Karpas-422 (cell line): ENCODE data around the gene SIX3. TPM values are rescaled to one million over a fixed set of nuclear protein-coding genes. Genes with fewer than 3 reads are reported as not detected.

Experiments
- DNase-seq: peaks from one replicate; pipeline ENCODE4 v3.0.0-alpha.2; 2015
- H2AFZ ChIP-seq: fragments of 200-600 bp; sonication (generic); 2 replicates; pipeline ENCODE4 v1.6.1; 2014; ENCODE audit warnings: antibody characterized with exemption, low read length, mixed read lengths
- H3K27ac ChIP-seq: fragments of 200-600 bp; sonication (generic); 2 replicates; pipeline ENCODE4 v1.5.1; 2014; ENCODE audit warnings: mild to moderate bottlenecking, low read length, moderate library complexity
- H3K27me3 ChIP-seq: fragments of 200-600 bp; sonication (generic); 2 replicates; pipeline ENCODE4 v1.6.1; 2014; ENCODE audit warnings: low read length, mixed read lengths
- H3K36me3 ChIP-seq: fragments of 200-600 bp; sonication (generic); 2 replicates; pipeline ENCODE4 v1.6.1; 2014; ENCODE audit warnings: low read length, mixed read lengths; ENCODE audit not compliant: insufficient read depth
- H3K4me1 ChIP-seq: fragments of 200-600 bp; sonication (generic); 2 replicates; pipeline ENCODE4 v1.6.1; 2014; ENCODE audit warnings: mild to moderate bottlenecking, low read length, mixed read lengths
- H3K4me2 ChIP-seq: fragments of 200-600 bp; sonication (generic); 2 replicates; pipeline ENCODE4 v1.6.1; 2014; ENCODE audit warnings: low read length, low read depth, mild to moderate bottlenecking; ENCODE audit not compliant: poor library complexity, severe bottlenecking
- H3K4me3 ChIP-seq: fragments of 200-600 bp; sonication (generic); 2 replicates; pipeline ENCODE4 v1.5.1; 2014; ENCODE audit warnings: mild to moderate bottlenecking, antibody characterized with exemption, low read length, mixed read lengths
- H3K79me2 ChIP-seq: fragments of 200-600 bp; sonication (generic); 2 replicates; pipeline ENCODE4 v1.6.1; 2014; ENCODE audit warnings: mild to moderate bottlenecking, low read length, mixed read lengths
- H3K9ac ChIP-seq: fragments of 200-600 bp; sonication (generic); 2 replicates; pipeline ENCODE4 v1.6.0; 2014; ENCODE audit warnings: low read length
- H3K9me2 ChIP-seq: fragments of 200-600 bp; sonication (generic), shearing (Covaris generic); replicated peaks from 2 replicates; pipeline ENCODE4 v1.6.0; 2014; ENCODE audit warnings: mild to moderate bottlenecking, low read length, moderate library complexity; ENCODE audit not compliant: insufficient read depth
- H3K9me3 ChIP-seq: fragments of 300-700, 200-600 bp; sonication (generic); 2 replicates; pipeline ENCODE4 v1.6.1; 2014; ENCODE audit warnings: low read length, mixed read lengths
- H4K20me1 ChIP-seq: fragments of 200-600 bp; sonication (generic); 2 replicates; pipeline ENCODE4 v1.6.1; 2014; ENCODE audit warnings: mild to moderate bottlenecking, antibody characterized with exemption, low read length, low read depth; ENCODE audit not compliant: insufficient read depth
- total RNA-seq: library from RNA; depleted of rRNA; stranded (reverse); fragments of >200 nt; shearing (Covaris generic); gene quantifications from 2 replicates; pipeline ENCODE4 v1.2.3, GENCODE V29; 2014; ENCODE audit warnings: low replicate concordance

The SIX3 gene
- total RNA-seq, 1 experiment from 2014 or later: not detected

- Histone ChIP-seq H3K4me1 (peaks cover 3% of the 10 kb centered on the region; the same call in 1 of the 2 replicates), H3K9me3 (no peaks in the 10 kb centered on the region), H4K20me1 (no peaks in the 10 kb centered on the region), H3K27ac (no peak overlapping the region), H2AFZ (no peak overlapping the region), H3K79me2 (no peaks in the 10 kb centered on the region), H3K4me3 (no peak overlapping the region), H3K9me2 (no peaks in the 10 kb centered on the region), H3K4me2 (no peak overlapping the region), H3K36me3 (no peaks in the 10 kb centered on the region), H3K9ac (no peak overlapping the region), H3K27me3 (no peaks in the 10 kb centered on the region)
- no peak for DNase-seq
Measured at GRCh38 chr2:44950646-44951045, 9.1 kb downstream of the SIX3 start.

- Histone ChIP-seq H3K4me1 (peaks cover 8% of the 10 kb centered on the region), H3K9me3 (no peaks in the 10 kb centered on the region), H3K27me3 (no peaks in the 10 kb centered on the region), H3K9me2 (no peaks in the 10 kb centered on the region), H3K36me3 (no peaks in the 10 kb centered on the region), H3K4me2 (no peak overlapping the region), H4K20me1 (no peaks in the 10 kb centered on the region), H3K27ac (no peak overlapping the region), H2AFZ (no peak overlapping the region), H3K4me3 (no peak overlapping the region), H3K9ac (no peak overlapping the region), H3K79me2 (no peaks in the 10 kb centered on the region)
- DNase-seq: no peak
Measured at GRCh38 chr2:44951124-44951523, 9.6 kb downstream of the SIX3 start.

GRCh38 chr2:44951714-44952113, 10.2 kb downstream of the SIX3 start:
- H3K27ac ChIP-seq: no peak overlapping the region
- DNase-seq: no peak
- peaks cover 8% of the 10 kb centered on the region for H3K4me1 ChIP-seq
- H2AFZ ChIP-seq: no peak overlapping the region
- H3K27me3 ChIP-seq: no peaks in the 10 kb centered on the region
- H3K9me2 ChIP-seq: no peaks in the 10 kb centered on the region
- no peak overlapping the region for H3K4me3 ChIP-seq
- H4K20me1 ChIP-seq: no peaks in the 10 kb centered on the region
- no peak overlapping the region for H3K4me2 ChIP-seq
- H3K9me3 ChIP-seq: no peaks in the 10 kb centered on the region
- no peak overlapping the region for H3K9ac ChIP-seq
- no peaks in the 10 kb centered on the region for H3K79me2 ChIP-seq
- H3K36me3 ChIP-seq: no peaks in the 10 kb centered on the region

- DNase-seq: peak; percentile 57
- H3K9ac ChIP-seq: no peak overlapping the region
- H3K27ac ChIP-seq: no peak overlapping the region
- H3K79me2 ChIP-seq: no peaks in the 10 kb centered on the region
- no peak overlapping the region for H3K4me2 ChIP-seq
- H3K9me3 ChIP-seq: no peaks in the 10 kb centered on the region
- peaks cover 8% of the 10 kb centered on the region for H3K4me1 ChIP-seq
- no peaks in the 10 kb centered on the region for H4K20me1 ChIP-seq
- no peaks in the 10 kb centered on the region for H3K27me3 ChIP-seq
- H2AFZ ChIP-seq: no peak overlapping the region
- H3K9me2 ChIP-seq: no peaks in the 10 kb centered on the region
- H3K4me3 ChIP-seq: no peak overlapping the region
- H3K36me3 ChIP-seq: no peaks in the 10 kb centered on the region
Measured at GRCh38 chr2:44952143-44952805, 10.8 kb downstream of the SIX3 start.

GRCh38 chr2:44952806-44953498, 11.4 kb downstream of the SIX3 start:
- Histone ChIP-seq H3K9me3 (no peaks in the 10 kb centered on the region), H3K9ac (no peak overlapping the region), H3K79me2 (no peaks in the 10 kb centered on the region), H3K9me2 (no peaks in the 10 kb centered on the region), H3K27ac (no peak overlapping the region), H3K36me3 (no peaks in the 10 kb centered on the region), H3K4me2 (no peak overlapping the region), H3K4me1 (peaks cover 8% of the 10 kb centered on the region), H3K4me3 (no peak overlapping the region), H2AFZ (no peak overlapping the region), H4K20me1 (no peaks in the 10 kb centered on the region), H3K27me3 (no peaks in the 10 kb centered on the region)
- no peak for DNase-seq

GRCh38 chr2:44953499-44953883, 12.0 kb downstream of the SIX3 start:
- Histone ChIP-seq H3K4me1 (peaks cover 8% of the 10 kb centered on the region), H4K20me1 (no peaks in the 10 kb centered on the region), H3K27me3 (no peaks in the 10 kb centered on the region), H3K9me3 (no peaks in the 10 kb centered on the region), H3K27ac (no peak overlapping the region), H3K4me2 (no peak overlapping the region), H3K79me2 (no peaks in the 10 kb centered on the region), H3K4me3 (no peak overlapping the region), H3K9ac (no peak overlapping the region), H2AFZ (no peak overlapping the region), H3K36me3 (no peaks in the 10 kb centered on the region), H3K9me2 (no peaks in the 10 kb centered on the region)
- no peak for DNase-seq

- Histone ChIP-seq H3K27me3 (no peaks in the 10 kb centered on the region), H3K79me2 (no peaks in the 10 kb centered on the region), H3K9ac (no peak overlapping the region), H4K20me1 (no peaks in the 10 kb centered on the region), H3K4me1 (peaks cover 8% of the 10 kb centered on the region), H3K4me3 (no peak overlapping the region), H3K27ac (no peak overlapping the region), H3K4me2 (no peak overlapping the region), H3K9me3 (no peaks in the 10 kb centered on the region), H3K36me3 (no peaks in the 10 kb centered on the region), H3K9me2 (no peaks in the 10 kb centered on the region), H2AFZ (no peak overlapping the region)
- no peak for DNase-seq
Measured at GRCh38 chr2:44954447-44954888, 13.0 kb downstream of the SIX3 start.

GRCh38 chr2:44954889-44955592, 13.5 kb downstream of the SIX3 start:
- no peaks in the 10 kb centered on the region for H3K27me3 ChIP-seq
- no peak overlapping the region for H3K9ac ChIP-seq

More at GRCh38 chr2:44954889-44955592, 13.5 kb downstream of the SIX3 start:
- DNase-seq: no peak
- H3K79me2 ChIP-seq: no peaks in the 10 kb centered on the region
- H3K27ac ChIP-seq: no peak overlapping the region
- H3K4me1 ChIP-seq: peaks cover 8% of the 10 kb centered on the region
- H3K9me2 ChIP-seq: no peaks in the 10 kb centered on the region
- H3K36me3 ChIP-seq: no peaks in the 10 kb centered on the region
- no peaks in the 10 kb centered on the region for H3K9me3 ChIP-seq
- no peaks in the 10 kb centered on the region for H4K20me1 ChIP-seq
- no peak overlapping the region for H3K4me3 ChIP-seq
- H2AFZ ChIP-seq: no peak overlapping the region
- H3K4me2 ChIP-seq: peak overlapping the region; percentile 61
